Spleen (tissue), 7 donors: Measurements from ENCODE around the gene ATE1.

Source experiments
- CTCF ChIP-seq, 11 experiments: fragments of 200-600 bp in 7 of 11; fragments of 450-650 bp in 4 of 11; sonication (generic) in 4 of 11; IDR thresholded peaks in 8 of 11; conservative IDR thresholded peaks in 3 of 11; 1 replicate in 7 of 11; 2 replicates in 4 of 11; pipeline versions ENCODE4 v1.4.0 to v1.8.0; 2016 to 2021; ENCODE audit warnings: antibody characterized with exemption in 11 of 11, inconsistent platforms in 4 of 11, mild to moderate bottlenecking in 1 of 11
- POLR2AphosphoS5 ChIP-seq, 3 donors: sonication (generic); formaldehyde crosslinking; IDR thresholded peaks; one replicate each; pipeline ENCODE4 v1.5.1; 2017; ENCODE audit warnings: antibody characterized with exemption in 3 of 3
- donor health status: DM: no; HTN: no; CAD: no; lungs with moderate emphysema.
- donor health status: DM: no; HTN: no; CAD: no.
- donor health status: DM: no; HTN: no; CAD: no.

DNA sequence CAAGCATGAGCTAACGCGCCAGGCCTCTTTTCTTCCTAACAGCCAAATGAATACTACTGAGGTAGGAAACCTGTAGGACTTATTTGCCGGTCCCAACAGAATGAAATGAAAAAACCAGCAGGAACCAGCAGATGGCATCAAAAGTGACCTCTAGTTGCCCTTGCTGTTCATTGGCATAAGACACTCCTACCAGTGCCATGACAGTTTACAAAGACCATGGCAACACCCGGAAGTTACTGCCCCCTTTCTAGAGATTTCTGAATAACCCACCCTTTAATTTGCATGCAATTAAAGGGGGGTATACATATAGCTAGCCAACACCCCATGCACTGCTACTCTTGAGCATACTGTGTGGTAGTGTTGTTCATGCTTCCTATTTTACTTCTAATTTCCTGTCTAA lies 65.2 kb downstream of the ATE1 start:
- no peak for TF ChIP-seq CTCF (IDR thresholded peaks at IDR 0.05 in 8 of 11, conservative IDR thresholded peaks at IDR 0.05 in 3 of 11)
- no peak for TF ChIP-seq POLR2AphosphoS5 (IDR thresholded peaks at IDR 0.05)
